OCI-M2 (cell line): ENCODE data around the gene CCT6B.
A peak's percentile ranks its signal among the peaks of the same experiment; 100 is the strongest.
"Not testable (repeated sequence)": the region's sequence is repeated elsewhere in the genome, so short reads cannot be mapped to it uniquely, and the experiment has no call there.

Experiments
- DNase-seq: peaks from one replicate; lab custom pipeline; 2025; ENCODE audit not compliant: unreplicated experiment; lab: John Stamatoyannopoulos, UW

The CCT6B gene

DNA sequence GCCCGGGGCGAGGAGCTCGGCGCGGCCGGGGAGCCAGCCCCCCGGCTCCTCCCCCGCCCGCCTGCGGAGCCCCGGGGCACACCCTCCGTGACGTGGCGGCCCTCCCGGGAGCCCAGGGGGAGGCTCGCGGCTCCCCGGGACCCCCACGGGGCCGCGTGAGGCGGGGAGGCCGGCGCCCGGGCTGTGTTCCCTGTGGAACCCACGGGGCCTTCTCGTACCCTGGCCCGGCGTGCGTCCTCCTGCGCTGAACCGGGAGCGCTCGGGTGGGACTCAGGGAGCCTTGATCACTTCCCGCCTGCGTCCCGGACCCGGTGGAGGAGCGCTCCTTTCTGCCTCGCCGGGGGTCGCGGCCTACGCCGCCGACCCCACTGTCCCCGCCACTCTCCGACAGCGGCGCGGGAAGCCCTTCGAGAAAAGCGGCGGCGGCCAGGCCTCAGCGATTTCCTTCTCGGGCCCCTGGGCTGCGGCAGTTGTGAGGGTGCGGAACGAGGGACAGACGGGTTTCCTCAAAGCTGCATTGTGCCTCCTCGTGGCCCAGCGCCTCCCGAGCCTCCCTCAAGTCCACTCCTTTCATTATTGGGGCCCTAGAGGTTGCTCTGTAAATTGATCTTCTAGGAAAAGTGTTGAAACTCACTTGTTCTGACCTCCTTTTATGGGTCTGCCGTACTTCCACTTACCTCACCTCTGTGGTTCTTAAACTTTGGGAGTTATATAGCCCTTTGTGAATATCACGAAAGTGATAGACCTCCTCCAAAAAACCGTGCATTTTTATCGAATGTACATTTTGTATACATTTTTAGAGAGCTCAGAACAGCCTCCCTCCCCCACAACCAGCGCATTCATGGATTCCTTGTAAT lies 19.6 kb upstream of the CCT6B start:
- no peak for DNase-seq

GRCh38 chr17:34980353-34980680 lies 19.1 kb upstream of the CCT6B start, which contains the start of gene LIG3:
TSS of gene LIG3 (plus strand) at chr17:34980512. CDS start at chr17:34983006, 2,494 bp downstream.
- peak; percentile 29 for DNase-seq

DNA sequence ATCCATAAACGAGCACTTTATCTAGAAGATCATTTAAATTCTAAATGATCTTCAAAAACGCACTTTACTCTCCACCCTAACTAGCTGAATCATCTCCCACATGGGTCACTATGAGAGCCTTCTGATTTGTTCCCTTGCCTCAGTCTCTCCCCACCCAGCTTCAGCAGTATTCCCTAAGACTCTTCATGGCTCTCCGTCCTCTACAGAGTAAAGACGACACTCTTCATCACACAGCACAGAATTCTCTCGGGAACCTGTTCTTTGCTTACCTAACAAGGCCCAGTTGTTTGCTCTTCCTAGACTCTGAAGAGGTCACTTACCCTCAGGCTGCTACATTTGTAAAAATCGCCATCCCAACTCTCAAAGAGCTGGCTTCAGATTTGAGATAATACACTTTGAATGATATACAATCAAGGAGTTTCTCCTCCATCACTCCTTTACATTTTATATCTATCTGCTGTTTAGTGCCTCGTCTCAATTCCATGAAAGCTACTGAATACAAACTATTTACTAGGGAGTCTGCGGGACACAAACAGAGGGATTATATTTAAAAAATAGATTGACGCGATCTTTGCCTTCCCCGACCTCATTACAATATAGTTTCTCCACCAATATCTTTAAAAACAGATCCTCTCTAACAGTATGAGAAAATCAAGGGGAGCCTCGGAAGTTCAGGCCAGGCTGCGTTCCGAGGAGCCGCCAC lies 18.5 kb upstream of the CCT6B start:
- DNase-seq = no peak

DNA sequence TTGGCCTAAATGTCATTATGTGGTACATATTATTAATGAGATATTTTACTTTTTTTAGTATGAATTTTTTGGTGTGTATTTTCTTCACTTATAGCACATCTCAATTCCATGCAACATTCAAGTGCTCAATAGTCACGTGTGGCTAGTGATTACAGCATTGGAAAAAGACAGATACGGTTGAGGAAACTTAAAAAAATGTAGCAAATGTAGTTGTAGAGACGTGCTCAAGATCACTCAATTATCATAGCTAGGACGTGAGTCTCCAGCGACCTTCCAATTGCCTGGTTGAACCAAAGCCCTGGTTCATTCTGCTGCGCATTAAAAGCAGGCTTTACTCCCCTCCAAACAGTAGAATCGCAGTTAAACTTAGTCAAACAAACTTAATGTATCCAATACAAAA lies 17.9 kb upstream of the CCT6B start:
- no peak for DNase-seq

DNA sequence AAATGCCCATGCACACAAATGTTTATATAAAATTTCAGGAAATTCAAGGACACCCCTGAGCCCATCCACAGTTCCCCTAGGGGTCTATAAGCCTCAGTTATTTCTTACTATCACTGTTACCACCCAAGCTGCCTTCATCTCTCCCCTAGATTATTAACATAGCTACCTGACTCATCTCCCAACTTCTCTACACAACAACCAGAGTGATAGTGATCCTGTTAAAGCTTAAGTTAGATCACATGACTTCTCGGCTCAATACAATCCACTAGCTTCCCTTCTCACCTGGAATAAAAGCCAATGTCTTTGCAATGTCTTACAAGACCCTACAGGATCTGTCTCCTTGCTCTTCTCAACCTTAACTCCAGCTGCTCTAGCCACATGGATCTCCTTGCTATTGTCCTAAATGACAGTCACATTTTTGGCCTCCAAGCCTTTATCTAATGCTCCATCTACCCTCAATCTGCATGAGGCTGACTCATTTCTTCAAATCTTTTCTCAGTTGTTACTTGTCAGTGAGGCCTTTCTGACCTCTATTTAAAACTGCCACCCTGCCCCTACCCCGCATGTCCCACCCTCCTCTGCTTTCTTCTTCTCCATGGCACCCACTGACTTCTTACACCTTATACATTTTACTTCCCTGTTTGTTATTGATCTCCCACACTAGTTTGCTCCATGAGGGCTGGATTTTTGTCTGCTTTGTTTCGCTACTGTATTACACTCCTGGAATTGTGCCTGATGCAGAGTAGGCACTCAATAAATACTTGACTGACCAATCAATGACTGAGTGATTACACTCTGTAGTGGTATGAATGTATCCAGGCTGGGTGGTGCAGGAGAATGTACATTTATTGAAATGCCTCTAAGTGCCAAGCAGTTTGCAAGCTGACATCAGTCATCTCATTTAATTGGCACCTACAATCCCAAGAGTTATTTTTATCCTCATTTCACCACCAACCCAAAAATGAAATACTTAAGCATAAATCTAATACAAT lies 13.8 kb upstream of the CCT6B start:
- DNase-seq = no peak

- no peak for DNase-seq
Measured at GRCh38 chr17:34974179-34974578, 12.9 kb upstream of the CCT6B start.

GRCh38 chr17:34958438-34958837 lies 2.8 kb downstream of the CCT6B start:
- no peak for DNase-seq

GRCh38 chr17:34950780-34951179 lies 10.5 kb downstream of the CCT6B start:
- not testable (repeated sequence) for DNase-seq

DNA sequence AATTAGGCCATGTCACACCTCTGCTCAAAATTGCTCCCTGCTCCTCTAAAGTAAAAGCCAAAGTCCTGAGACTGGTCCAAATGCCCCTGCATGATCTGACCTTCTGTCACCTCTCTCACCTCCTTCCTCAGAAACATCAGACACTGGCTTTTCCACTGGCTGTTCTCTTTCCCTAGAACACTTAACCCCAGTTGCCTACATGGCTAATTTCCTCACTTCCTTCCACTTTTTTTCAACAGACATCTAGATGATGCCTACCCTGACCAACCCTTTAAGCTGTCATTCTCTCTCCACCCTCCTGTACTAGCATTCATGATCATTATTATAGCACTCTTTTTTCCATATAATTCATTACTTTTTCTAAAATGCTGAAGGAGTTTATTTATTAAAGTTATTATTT lies 31.0 kb downstream of the CCT6B start:
- no peak for DNase-seq

GRCh38 chr17:34926661-34927060 lies 34.6 kb downstream of the CCT6B start:
- DNase-seq = no peak

DNA sequence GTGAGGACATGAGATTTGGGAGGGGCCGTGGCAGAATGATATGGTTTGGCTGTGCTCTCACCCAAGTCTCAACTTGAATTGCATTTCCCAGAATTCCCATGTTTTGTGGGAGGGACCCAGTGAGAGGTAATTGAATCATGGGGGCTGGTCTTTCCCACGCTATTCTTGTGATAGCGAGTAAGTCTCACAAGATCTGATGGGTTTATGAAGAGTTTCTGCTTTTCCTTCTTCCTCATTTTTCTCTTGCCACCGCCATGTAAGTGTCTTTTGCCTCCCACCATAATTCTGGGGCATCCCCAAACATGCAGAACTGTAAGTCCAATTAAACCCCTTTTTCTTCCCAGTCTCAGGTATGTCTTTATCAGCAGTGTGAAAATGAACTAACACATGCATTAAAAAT lies 40.6 kb downstream of the CCT6B start:
- no peak for DNase-seq

GRCh38 chr17:34917381-34917780 lies 43.9 kb downstream of the CCT6B start:
- no peak for DNase-seq

DNA sequence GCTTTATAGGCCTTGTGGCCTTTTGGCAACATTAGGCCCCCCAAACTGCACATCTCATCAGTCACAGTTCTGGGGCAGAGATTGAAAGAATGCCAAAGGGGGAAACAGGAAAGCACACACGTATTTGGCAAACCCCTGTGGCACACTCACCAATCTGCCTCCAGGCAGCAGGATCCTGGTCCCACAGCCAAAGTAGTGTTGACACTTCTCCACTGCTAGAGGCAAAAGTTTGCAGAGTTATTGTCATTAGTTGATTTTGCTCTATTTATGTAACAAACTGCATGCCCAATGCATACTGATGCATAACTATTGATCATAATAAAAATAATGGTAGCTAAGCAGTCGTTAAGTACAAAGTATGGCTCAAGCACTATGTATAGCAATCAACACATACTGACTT lies 45.1 kb downstream of the CCT6B start:
- DNase-seq = no peak

DNA sequence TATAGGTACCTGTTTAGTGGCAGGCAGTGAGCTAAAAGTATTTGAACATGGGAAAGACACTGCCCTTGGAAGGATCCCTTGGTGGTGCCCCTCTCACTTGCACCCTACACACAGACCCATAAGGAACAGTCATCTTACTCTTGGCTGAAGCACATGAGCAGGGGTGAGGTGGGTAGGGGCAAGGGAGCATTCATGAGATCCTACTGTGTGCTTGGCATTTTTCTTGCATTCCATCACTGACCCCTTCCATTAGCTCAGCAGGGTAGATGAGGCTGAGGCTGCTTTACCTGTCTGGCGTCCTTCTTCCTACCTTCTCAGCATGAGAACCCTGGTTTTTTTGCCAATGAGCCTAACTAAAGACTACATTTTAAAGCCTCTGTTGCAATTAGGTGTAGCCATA lies 48.3 kb downstream of the CCT6B start:
- DNase-seq = no peak

- DNase-seq = no peak
Measured at GRCh38 chr17:34909040-34909439, 52.2 kb downstream of the CCT6B start.

DNA sequence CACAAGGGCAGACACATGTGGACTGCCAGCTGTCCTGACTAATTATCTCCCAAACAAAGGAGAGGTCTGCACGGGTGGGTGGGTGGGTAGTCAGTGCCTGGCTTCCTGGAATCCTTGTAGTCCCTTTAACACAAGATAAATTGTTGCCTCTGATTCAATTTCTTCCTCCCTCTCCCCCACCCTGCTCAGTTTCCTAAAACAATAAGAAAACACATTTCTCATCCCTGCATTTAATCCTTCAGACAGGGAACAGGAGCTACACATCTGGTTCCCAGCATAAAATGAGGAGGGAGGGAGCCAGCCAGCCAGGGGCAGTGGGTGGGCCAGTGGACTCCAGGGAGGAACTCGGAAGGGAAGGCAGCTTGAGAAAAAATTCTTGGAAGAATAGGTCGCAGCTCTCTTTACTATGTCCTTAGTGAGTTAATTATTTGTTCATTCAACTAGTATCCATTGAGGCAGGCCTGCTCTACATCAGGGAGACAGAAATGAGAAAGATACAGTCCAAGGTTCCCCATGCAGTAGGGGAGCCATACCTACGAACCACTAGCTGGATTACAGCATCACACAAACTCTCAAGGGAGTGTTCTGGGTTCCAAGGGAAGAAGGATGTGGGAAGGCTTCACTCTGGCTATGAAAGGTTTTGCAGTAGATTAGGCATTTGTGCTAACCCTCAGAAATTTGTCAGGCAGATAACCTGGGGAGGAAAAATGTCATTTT lies 58.3 kb downstream of the CCT6B start:
- no peak for DNase-seq

GRCh38 chr17:34899643-34900291 lies 61.5 kb downstream of the CCT6B start:
- DNase-seq = no peak

GRCh38 chr17:34895383-34895782 lies 65.9 kb downstream of the CCT6B start:
- DNase-seq = no peak

- DNase-seq = no peak
Measured at GRCh38 chr17:34894964-34895363, 66.3 kb downstream of the CCT6B start.
